DMS79 treated with DMSO at 0.1 percent for 48 hours (cell line): ENCODE data around the gene SPSB4.
"Not testable (repeated sequence)": the region's sequence is repeated elsewhere in the genome, so short reads cannot be mapped to it uniquely, and the experiment has no call there.

Source experiments
- DNase-seq: peaks from one replicate; lab custom pipeline; 2025; lab: John Stamatoyannopoulos, UW

SPSB4 gene

DNA sequence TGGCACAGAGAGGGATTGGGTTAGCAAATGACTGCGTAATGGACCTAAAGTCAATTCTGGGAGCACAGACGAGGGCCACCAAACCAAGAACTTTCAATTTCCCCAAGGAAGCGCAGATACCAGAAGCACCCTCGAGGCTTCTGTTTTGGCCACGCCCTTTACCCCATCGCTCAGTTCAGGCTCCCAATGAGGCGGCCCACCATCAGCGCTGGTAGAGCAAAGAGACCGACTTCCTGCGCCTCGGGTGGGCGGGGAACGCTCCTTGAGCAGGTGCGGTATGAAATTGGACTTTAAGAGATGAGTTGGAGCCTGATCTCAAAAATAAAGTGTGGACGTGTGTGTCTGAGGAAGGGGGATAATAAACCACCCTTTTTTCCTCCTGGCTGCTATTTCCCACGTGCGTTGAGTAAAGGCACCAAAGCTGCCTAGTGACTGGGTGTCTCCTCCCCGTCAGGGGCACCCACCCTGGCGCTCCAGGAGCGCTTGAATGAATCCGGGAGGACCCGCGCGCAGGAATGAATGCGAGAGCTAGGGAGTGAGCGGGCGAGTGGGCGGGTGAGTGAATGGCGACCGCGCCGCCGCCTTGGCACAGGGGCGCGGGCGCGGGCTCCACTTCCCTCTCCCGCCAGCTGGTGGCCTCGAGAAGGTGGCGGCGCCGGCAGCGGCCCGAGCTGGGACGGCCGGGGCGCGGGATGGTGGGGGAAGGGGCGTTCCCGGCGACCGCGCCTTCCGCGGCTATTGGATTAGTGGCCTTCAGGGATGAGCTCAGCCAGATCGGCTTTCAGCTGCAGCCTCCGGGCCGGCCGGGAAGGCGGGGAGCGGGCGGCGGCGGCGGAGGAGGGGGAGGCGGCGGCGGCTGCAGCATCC is at the start of gene SPSB4:
SPSB4 (plus strand) TSS at position 772 of the 867 bp plus-strand sequence. CDS start 14,758 bp downstream, outside the sequence.
- DNase-seq = peak; percentile 48

DNA sequence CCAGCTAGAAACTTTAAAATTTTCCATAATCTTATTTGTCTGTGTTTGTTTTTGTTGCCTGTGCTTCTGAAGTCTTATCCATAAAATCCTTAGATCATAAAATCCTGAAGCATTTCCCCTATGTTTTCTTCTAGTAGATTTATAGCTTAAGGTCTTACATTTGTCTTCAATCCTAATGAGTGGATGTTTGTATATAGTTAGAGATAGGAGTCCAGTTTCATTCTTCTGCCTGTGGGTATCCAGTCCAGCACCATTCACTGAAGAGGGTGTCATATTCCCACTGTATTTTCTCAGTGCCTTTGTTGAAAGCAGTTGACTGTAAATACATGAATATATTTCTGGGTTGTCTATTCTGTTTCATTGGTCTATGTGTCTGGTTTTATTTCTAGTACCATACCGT is 44.8 kb upstream of the SPSB4 start:
- no peak for DNase-seq

DNA sequence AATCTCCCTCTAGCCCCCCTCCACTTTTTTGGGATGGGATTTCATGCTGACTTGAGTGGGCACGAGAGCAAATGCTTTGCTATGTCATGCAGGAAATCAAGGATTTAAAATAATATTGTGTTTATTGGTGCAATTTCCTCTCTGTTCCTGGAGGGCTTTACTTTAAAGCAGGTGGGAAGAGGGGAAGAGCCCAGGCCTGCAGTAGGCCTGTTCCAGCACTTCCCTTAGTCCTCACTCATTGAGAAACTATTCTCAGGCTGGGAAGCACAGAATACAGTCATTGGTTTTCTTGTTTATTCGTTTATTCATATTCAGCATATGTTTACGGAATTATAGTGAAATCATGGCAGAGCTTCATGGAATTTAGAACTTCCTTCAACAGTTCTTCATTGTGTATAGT is 41.7 kb upstream of the SPSB4 start:
- no peak for DNase-seq

DNA sequence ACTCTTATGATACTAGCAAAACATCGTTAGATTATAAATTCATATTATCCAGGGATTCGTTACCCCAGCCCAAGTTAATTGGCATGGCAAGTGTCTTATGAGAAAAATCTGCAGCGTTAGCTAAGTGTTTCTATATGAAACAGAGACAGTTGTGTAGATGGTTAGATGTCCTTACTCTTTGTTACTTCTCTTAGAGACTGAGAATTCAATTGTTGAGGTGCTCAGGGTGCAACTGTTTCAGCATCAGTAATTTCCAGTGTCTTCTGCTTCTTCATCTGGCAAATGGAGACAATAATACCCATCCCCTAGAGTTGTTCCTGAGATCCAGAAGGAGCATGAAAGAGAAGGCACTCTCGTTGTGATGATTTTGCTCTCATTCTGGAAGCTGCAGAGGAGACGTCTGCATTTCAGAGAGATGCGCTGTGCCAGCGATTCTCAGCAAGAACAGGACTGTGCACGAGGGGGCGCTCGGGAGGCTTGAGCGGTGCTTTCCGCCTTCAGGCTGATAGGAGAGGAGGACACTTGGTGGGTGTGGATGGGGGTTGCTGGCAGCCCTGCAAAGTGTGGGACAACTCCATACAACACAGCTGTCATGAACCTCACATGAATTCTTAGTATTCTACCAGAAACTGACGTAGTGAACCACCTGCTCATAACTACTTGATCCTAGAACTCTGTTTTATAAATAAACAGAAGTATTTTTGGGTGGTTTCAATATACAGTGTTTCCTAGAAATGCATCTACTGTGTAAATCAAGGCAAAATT is 39.7 kb upstream of the SPSB4 start:
- DNase-seq = peak; percentile 22

DNA sequence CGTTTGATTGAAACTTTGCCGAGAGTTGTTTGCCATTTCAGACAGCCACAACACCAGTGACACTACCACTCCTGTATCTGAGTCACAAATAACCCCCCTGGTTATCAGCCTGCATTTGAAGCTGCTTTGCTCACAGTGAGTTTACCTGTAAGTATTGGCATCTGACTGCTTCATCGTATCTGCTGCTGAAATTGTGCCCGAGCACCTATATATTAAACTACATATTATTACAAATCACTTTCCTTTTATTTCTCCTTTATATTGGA is 39.2 kb upstream of the SPSB4 start:
- DNase-seq = no peak

DNA sequence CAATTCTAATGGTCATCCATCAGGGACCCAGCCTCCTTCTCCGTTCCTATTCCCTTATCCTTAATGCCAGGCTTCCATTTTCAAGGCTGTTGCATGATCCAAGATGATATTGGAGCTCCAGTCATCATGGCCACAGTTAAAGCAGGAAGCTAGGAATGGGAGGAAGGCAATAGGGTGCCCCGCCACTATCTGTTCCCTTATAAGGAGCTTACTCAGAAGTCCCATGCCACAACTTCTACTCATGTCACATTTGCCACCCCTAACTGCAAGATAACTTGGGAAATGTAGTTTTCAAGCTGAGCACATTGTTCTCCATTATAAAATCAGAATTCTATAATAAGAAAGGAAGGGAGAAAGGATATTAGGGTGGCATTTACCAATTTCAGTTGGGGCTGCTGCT is 38.6 kb upstream of the SPSB4 start:
- DNase-seq = no peak

DNA sequence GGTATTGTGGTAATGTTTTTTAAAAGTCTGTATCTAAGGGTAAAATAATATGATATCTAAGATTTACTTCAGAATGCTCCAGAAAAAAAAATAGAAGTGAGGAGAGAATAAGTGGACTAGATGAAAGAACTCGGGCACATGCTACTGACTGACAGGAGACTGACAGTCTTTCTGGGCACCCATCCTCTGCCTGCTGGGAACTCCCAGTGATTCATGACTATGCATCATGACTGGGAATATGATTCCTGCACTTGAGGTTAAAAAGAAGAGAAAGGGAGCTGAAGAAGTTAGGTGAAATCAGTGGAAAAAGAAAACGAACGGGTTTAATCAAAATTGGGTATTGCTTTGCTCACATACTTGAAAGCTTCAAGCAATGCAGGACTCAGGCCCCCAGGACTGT is 35.7 kb upstream of the SPSB4 start:
- DNase-seq = no peak

DNA sequence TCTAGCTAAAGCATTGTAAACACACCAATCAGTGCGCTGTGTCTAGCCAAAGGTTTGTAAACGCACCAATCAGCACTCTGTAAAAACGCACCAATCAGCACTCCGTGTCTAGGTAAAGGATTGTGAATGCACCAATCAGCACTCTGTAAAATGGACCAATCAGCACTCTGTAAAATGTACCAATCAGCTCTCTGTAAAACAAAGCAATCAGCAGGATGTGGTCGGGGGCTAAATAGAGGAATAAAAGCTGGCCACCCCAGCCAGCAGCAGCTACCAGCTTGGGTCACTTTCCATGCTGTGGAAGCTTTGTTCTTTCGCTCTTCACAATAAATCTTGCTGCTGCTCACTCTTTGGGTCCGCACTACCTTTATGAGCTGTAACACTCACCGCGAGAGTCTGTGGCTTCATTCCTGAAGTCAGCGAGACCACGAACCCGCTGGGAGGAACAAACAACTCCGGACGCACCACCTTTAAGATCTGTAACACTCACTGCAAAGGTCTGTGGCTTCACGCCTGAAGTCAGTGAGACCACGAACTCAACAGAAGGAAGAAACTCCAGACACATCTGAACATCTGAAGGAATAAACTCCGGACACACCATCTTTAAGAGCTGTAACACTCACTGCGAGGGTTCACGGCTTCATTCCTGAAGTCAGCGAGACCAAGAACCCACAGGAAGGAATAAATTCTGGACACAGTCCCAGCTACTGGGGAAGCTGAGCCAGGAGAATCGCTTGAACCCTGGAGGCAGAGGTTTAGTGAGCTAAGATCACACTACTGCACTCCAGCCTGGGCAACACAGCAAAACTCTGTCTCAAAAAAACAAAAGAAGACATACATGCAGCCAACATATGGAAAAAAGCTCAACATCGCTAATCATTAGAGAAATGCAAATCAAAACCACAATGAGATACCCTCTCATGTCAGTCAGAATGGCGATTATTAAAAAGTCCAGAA is 33.5 kb upstream of the SPSB4 start:
- DNase-seq = not testable (repeated sequence)

DNA sequence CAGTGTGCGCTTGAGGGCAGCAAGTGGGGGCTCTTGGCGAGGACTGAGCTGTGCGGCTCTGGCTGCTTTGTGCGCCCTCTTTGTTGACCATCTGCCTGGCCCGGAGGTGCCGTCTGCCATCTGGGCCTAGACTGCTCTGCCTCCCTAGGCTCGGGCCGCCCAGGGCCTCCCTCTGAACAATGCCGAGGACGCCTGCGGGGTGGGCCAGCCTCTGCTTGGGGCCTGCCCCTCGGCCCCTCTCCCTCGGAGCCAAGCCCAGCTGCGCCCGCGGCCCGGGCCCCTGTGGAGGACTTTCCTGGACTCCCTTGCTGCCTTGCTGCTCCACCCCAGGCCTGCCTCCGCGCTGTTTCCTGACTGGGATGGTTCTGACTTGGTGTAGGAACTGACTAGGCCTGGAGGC is 31.9 kb upstream of the SPSB4 start:
- DNase-seq = no peak

DNA sequence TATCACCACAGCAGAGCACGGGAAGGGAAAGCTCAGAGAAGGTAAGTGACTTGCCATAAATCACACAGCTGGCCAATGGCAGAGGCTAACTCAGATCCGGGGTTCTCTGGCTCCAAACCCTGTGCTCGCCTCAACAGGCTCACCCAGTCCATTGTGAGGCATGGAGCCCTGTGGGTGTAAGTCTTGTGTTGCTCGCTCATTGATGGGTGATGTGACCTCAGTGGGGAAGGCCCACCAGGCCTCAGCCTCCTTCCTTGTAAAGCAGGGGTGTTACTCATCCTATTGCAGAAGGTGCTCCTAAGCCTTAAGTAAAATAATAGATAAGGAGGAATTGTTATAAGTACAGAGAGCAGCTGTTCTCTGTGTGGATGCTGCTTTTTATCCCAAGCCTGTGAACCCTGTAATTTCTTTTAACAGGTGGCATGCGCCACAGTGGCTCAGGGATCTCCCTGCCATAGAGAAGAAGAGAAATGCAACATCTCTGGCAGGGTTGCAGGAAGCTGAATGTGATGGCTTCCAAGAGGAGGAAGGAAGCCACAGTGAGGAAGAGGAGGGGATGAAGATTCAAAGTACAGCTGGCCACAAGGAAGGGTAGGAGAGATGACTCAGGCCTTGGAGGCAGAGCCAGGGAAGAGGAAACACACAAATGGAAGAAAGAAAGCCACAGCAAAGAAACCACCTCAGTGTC is 30.9 kb upstream of the SPSB4 start:
- DNase-seq = no peak

DNA sequence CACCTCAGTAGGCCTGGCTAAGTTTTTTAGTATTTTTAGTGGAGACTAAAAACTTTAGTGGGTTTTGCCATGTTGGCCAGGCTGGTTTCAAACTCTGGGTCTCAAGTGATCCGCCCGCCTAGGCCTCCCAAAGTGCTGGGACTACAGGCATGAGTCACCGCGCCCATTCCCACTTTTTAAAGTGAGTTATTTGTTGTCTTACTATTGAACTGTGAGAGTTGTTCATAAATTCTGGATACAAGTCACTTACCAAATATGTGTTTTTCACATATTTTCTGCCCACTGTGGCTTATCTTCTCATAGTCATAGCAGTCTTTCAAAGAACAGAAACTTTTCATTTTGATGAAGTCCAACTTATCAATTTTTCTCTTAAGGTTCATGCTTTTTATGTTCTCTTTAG is 29.9 kb upstream of the SPSB4 start:
- DNase-seq = no peak

DNA sequence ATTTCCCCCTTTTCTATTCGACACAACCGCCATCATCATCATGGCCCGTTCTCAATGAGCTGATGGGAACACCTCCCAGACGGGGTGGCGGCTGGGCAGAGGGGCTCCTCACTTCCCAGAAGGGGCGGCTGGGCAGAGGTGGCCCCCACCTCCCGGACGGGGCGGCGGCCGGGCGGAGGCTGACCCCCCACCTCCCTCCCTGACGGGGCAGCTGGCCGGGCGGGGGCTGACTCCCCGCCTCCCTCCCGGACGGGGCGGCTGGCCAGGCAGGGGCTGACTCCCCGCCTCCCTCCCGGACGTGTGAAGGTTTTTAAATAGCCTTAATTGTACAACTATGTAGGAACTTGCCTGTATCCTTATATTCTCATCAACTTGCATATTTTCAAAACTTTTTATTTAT is 20.9 kb upstream of the SPSB4 start:
- no peak for DNase-seq

DNA sequence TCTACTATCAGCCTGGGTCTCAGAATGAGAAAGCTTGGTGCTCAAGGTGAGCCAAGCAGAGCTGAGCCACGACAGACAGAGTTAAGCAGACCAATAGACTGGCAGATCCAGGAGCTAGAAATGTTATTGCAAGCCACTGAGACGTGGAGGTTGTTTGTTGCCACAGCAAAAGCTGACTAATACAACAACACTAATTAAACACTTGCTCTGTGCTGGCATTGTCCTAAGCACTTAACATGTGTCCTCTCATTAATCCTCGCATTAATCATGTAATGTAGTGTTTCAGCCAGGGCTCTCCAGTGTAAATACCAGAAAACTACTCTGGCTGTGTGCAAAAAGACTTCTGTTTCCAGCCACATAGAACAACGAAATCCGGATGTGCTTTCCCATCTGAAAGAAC is 11.6 kb upstream of the SPSB4 start:
- DNase-seq = no peak

DNA sequence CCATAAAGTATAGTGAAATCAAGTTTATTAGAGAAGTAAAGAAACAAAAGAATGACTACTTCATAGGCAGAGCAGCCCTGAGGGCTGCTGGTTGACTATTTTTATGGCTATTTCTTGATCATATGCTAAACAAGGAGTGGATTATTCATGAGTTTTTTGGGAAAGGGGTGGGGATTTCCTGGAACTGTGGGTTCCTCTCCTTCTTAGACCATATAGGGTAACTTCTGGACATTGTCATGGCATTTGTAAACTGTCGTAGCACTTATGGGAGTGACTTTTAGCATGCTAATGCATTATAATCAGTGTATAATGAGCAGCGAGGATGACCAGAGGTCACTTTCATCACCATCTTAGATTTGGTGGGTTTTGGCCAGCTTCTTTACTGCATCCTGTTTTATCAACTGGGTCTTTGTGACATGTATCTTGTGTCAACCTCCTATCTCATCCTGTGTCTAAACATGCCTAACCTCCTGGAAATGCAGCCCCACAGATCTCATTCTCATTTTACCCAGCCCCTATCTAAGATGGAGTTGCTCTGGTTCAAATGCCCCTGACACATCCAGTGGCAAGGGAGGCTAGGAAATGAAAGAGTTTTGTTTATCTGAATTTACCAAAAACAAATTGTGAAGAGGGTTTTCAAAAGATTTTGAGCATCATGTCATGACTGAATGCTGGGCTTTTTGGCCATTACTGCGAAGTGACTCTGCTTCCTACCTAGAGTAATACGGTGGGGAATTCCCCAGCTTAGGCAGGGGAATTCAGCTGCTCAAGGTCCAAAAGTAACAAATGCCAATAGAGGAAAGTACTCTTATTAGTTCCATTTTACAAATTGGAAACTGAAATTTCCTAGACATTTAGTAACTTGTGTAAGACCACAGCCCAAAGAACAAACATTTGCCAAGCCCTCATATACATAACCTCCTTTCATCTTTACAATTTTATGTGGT is 6.2 kb upstream of the SPSB4 start:
- no peak for DNase-seq

DNA sequence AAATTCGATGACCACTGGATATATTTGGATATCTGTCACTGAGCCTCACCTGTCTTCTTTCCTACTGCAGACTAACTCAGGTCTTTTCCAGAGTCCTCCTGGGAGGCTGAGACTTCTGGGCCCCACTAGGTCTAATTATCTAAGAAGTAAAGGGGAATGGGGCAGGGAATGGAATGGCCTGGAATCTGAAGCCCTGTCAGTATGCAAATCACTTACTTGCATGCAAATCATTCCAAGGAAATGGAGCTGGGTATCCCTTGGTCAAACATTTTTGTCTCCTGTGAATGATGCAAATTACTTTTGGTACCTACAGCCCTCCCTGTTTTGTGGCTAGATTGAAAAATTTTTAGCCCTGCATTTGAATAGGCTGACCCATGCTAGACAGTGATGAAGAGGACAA is 5.3 kb upstream of the SPSB4 start:
- DNase-seq = no peak

DNA sequence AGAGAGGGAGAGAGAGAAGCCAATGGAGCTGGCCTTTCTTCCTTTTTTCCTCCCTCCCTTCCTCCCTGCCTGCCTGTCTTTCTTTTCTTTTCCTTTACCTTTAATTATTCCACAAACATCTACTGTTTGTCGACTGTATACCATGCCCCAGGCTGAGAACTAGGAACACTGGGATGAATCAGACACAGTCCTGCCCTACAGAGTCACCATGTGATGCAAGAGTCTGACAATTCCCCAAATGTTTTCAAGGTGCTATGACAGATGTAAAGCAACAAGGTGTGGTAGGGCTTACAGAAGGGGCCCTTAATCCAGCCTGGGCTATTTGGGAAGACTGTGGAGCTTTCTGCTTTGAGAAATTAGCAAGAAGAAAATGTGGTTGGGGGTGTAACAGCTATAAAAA is 4.0 kb upstream of the SPSB4 start:
- no peak for DNase-seq

DNA sequence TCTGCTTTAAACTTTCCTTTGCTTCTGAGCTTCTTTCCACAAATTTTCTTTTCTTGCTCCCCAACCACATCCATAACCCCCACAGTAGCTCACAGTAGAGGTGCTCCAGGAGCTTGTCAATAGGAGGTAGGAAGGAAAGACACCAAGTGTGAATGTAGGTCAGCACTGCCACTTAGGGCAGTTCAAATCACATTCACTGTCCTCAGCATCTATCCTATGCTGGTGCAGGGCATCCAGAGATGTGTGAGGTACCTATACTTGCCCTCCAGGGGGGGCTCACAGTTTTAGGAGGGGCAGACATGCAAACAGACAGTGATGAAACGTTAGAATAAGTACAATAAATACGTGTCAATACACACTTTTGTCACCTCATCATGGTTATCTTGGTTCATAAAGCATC is 1.5 kb upstream of the SPSB4 start:
- no peak for DNase-seq

DNA sequence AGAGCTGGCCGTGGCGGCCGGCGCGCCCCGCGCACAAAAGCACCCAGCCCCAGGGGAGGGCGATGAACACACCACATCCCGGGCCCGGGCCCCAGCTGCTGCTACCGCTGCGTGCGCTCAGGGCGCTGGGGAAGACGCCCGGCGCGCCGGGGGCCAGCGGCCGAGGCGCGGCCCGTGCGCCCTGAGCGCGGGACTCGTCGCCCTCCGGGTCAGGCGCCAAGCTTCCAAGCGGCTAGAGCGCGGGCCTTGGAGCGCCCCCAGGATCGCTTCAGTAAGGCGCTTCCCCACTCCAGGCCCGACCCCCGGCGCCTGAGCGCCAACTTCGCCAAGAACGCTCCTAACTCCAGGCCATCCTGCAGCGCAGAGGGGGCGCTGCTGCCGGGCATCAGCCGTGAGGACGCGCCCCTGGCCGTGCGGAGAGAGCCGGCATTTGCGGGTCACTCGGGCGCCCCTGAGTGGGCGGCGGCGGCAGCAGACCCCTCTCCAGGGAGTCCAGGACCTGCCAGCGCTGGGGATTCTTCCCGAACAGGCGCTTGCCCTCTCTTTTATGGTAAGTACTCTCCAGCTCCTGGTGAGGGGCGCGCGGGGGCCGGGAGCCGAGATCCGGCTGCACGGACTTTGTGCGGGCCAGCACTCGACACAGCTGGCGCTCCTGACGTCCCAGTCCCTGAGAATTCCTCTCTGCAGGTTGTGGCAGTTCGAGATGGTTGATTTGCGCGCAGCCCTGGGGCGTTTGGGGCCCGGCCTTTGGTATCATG is 475 bp downstream of the SPSB4 start:
- DNase-seq = peak; percentile 53

DNA sequence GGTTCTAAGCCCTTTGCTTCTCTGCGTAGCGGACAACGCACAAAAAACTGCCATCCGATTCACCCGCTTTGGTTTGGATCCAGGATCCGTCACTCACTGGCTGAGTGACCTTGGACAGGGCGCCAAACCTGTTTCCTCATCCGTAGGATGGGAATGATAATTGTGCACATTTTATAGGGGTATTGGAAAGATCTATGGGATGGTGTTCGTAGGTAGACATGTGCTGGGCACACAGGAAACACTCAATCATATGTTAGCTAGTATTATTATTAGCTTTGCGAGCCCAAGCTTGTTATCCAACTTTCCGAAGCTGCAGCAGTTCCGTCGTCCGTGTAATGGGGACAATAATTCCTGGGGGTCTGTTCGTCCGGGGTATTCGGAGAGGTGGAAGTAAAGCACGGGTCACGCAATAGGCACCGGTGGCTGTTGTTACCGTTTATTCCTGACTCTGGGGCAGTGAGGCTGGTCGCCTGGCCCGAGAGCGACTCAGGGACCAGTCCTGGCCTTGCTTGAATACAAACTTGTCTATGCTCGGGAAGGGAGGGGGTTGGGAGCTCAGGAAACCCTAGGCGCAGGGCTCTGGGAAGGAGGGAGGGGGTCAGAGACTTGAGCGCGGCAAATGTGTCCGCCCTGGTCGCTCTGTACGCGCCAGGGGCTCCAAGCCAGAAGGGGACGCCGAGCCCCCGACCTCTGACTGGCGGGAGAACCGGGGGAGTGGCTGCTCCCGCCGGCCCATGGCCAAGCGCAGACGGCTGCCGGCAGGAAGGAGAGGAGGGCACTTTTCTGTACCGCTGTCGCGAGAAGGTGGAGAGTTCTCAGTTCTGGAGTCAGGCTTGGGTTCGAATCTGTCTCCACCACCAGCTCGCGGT is 1.3 kb downstream of the SPSB4 start:
- DNase-seq = peak; percentile 54
